T-helper 2 cell treated with Interferon-gamma antibody and Interleukin-4, amounts not matched to agents 5 μg/mL and 100 μg/mL, for 36 hours (primary cell): Measurements from ENCODE around the gene IRX1.

Experiments used
- DNase-seq: peaks from one replicate; pipeline ENCODE4 v3.0.0; 2021; ENCODE audit warnings: low spot score
- H3K27ac Mint-ChIP-seq: one replicate; pipeline ENCODE4 v1.8.0; 2021; ENCODE audit warnings: mild to moderate bottlenecking, mixed read lengths
- H3K27me3 Mint-ChIP-seq: one replicate; pipeline ENCODE4 v1.8.0; 2021; ENCODE audit warnings: low read depth, mixed read lengths
- H3K36me3 Mint-ChIP-seq: one replicate; pipeline ENCODE4 v1.8.0; 2021; ENCODE audit warnings: low read depth, mixed read lengths
- H3K4me1 Mint-ChIP-seq: one replicate; pipeline ENCODE4 v1.8.0; 2021; ENCODE audit warnings: low read depth, mixed read lengths
- H3K4me3 Mint-ChIP-seq: one replicate; pipeline ENCODE4 v1.8.0; 2022; ENCODE audit warnings: mild to moderate bottlenecking, moderate library complexity, mixed read lengths
- H3K9me3 Mint-ChIP-seq: one replicate; pipeline ENCODE4 v1.8.0; 2021; ENCODE audit warnings: mixed read lengths

IRX1 gene

GRCh38 chr5:3597167-3598007 is 1.8 kb downstream of the IRX1 start:
- Mint-ChIP-seq H3K4me3 (no peak overlapping the region), H3K9me3 (no peaks in the 10 kb centered on the region), H3K36me3 (no peaks in the 10 kb centered on the region), H3K27ac (no peak overlapping the region), H3K4me1 (no peaks in the 10 kb centered on the region), H3K27me3 (peaks cover 73% of the 10 kb centered on the region)
- DNase-seq = no peak

GRCh38 chr5:3598207-3598606 is 2.6 kb downstream of the IRX1 start:
- no peaks in the 10 kb centered on the region for H3K9me3 Mint-ChIP-seq
- no peak overlapping the region for H3K4me3 Mint-ChIP-seq

DNA sequence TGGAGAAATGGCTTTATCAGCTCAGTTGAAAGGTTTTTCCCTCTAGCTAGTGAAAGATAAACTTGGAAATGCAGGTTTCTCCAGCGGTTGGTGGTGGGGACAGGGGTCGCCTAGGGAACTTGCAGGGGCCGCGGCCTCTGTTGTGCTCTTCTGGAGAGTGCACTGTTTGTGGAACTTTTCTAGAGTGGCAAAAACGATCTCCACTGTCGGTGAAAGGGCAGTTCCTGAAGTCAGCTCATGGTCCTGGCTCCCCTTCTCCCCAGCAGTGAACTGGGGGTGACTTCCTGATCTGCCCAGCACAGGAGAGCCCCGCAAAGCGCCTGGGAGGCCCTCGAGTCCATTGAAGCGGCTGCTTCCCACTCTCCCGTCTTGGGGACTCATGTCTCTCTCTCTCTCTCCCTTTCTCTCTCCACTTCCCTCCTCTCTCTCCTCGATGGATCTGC is 3.2 kb downstream of the IRX1 start:
- Mint-ChIP-seq H3K4me1 (no peaks in the 10 kb centered on the region), H3K27me3 (peaks cover 73% of the 10 kb centered on the region), H3K36me3 (no peaks in the 10 kb centered on the region), H3K9me3 (no peaks in the 10 kb centered on the region), H3K4me3 (peak overlapping the region; percentile 6), H3K27ac (no peak overlapping the region)
- DNase-seq = no peak

More at GRCh38 chr5:3598207-3598606, 2.6 kb downstream of the IRX1 start:
- no peaks in the 10 kb centered on the region for H3K36me3 Mint-ChIP-seq
- no peak overlapping the region for H3K27ac Mint-ChIP-seq
- H3K27me3 Mint-ChIP-seq = peaks cover 71% of the 10 kb centered on the region
- no peaks in the 10 kb centered on the region for H3K4me1 Mint-ChIP-seq
- no peak for DNase-seq

DNA sequence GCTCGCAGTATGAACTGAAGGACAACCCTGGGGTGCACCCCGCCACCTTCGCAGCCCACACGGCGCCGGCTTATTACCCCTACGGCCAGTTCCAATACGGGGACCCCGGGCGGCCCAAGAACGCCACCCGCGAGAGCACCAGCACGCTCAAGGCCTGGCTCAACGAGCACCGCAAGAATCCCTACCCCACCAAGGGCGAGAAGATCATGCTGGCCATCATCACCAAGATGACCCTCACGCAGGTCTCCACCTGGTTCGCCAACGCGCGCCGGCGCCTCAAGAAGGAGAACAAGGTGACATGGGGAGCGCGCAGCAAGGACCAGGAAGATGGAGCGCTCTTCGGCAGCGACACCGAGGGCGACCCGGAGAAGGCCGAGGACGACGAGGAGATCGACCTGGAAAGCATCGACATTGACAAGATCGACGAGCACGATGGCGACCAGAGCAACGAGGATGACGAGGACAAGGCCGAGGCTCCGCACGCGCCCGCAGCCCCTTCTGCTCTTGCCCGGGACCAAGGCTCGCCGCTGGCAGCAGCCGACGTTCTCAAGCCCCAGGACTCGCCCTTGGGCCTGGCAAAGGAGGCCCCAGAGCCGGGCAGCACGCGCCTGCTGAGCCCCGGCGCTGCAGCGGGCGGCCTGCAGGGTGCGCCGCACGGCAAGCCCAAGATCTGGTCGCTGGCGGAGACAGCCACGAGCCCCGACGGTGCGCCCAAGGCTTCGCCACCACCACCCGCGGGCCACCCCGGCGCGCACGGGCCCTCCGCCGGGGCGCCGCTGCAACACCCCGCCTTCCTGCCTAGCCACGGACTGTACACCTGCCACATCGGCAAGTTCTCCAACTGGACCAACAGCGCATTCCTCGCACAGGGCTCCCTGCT is 3.8 kb downstream of the IRX1 start:
- DNase-seq = no peak
- Mint-ChIP-seq H3K36me3 (no peaks in the 10 kb centered on the region), H3K4me3 (peak overlapping the region; percentile 6), H3K27ac (no peak overlapping the region), H3K27me3 (peaks cover 71% of the 10 kb centered on the region), H3K4me1 (no peaks in the 10 kb centered on the region), H3K9me3 (no peaks in the 10 kb centered on the region)

DNA sequence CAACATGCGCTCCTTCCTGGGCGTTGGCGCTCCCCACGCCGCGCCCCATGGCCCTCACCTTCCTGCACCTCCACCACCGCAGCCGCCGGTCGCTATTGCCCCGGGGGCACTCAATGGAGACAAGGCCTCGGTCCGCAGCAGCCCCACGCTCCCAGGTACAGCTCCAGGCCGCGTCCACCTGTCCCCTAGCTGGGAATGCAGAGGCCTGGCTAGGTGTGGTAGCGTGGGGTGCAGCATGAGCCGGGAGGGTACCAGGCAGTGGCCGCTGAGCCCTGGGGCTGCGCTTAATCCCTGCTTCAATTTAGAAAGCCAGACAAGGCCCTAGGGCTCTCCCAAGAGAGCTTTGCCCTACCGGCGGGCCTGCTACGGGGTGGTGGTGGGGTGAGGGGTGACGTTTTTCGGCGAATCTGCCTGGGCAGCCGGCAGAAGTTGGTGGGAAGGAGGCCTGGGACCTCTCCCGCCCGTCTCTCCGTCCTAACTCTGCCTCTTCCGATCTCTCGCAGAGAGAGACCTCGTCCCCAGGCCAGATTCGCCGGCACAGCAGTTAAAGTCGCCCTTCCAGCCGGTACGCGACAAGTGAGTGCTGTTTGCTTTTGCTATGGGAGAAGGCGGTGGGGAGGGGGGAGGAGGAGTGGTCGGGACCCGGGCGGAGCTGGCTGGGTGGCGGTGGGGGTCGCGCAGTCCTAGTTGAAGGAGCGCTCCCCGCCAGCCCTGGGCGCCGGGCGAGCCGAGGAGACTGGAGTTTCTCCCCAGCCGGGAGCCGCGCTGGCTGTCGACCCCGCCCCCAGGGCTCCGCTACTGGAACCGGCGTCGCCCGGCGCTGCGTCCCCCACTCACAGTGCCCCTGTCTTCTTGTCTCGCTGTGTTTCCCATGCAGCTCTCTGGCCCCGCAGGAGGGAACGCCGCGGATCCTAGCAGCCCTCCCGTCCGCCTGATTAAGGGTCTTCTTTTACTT is 4.8 kb downstream of the IRX1 start:
- H3K9me3 Mint-ChIP-seq = no peaks in the 10 kb centered on the region
- H3K4me1 Mint-ChIP-seq = no peaks in the 10 kb centered on the region
- no peak for DNase-seq
- H3K36me3 Mint-ChIP-seq = no peaks in the 10 kb centered on the region
- no peak overlapping the region for H3K27ac Mint-ChIP-seq
- no peak overlapping the region for H3K4me3 Mint-ChIP-seq
- H3K27me3 Mint-ChIP-seq = peaks cover 76% of the 10 kb centered on the region

- no peaks in the 10 kb centered on the region for H3K9me3 Mint-ChIP-seq
Measured at GRCh38 chr5:3601061-3601710, 5.6 kb downstream of the IRX1 start.

GRCh38 chr5:3601911-3602782 is 6.5 kb downstream of the IRX1 start:
- Mint-ChIP-seq H3K27ac (no peak overlapping the region), H3K4me3 (no peak overlapping the region), H3K36me3 (no peaks in the 10 kb centered on the region), H3K27me3 (peaks cover 77% of the 10 kb centered on the region), H3K4me1 (no peaks in the 10 kb centered on the region), H3K9me3 (no peaks in the 10 kb centered on the region)
- DNase-seq = no peak

More at GRCh38 chr5:3601061-3601710, 5.6 kb downstream of the IRX1 start:
- Mint-ChIP-seq H3K4me3 (no peak overlapping the region), H3K4me1 (no peaks in the 10 kb centered on the region), H3K36me3 (no peaks in the 10 kb centered on the region), H3K27me3 (peaks cover 78% of the 10 kb centered on the region), H3K27ac (peak overlapping the region; percentile 18)
- DNase-seq = no peak

DNA sequence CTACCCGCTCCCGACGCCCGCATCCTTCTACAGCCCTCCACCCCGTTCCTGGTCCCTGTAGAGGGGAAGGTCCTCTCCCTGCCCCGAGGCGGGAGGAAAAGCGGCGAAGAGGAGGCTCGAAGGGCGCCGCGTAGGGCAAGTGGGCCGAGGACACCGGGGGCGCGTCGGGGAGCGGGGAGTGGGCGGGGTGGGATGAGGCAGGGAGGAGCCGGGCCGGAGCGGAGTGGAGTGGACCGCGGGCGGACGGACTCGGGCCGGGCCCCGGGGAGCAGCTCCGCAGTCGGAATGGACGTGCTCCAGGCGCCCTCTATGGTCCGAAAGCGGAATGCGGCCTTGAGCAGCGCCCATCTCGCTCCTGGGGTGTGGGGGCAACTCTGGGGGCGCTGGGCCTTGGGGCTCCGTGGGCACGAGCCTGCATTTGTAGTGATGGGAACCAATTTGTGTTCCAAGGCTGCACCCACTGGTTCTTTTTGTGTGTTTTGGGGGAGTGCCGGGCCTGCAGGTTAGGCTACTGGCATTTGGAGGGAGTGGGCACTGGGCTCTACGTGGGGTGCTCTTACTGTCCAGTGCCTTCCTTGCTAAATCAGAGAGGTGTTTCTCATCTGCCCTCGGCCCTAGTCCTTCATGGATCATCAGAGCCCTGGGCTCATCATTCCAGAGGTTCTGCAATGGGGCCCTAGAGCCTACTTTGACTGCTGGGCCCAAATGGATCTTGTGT is 7.3 kb downstream of the IRX1 start:
- Mint-ChIP-seq H3K9me3 (no peaks in the 10 kb centered on the region), H3K27me3 (peaks cover 73% of the 10 kb centered on the region), H3K27ac (no peak overlapping the region), H3K4me1 (no peaks in the 10 kb centered on the region), H3K36me3 (no peaks in the 10 kb centered on the region), H3K4me3 (no peak overlapping the region)
- DNase-seq = no peak

- no peaks in the 10 kb centered on the region for H3K4me1 Mint-ChIP-seq
- DNase-seq = no peak
- no peaks in the 10 kb centered on the region for H3K9me3 Mint-ChIP-seq
- H3K4me3 Mint-ChIP-seq = no peak overlapping the region
- no peaks in the 10 kb centered on the region for H3K36me3 Mint-ChIP-seq
- peaks cover 61% of the 10 kb centered on the region for H3K27me3 Mint-ChIP-seq
- H3K27ac Mint-ChIP-seq = no peak overlapping the region
Measured at GRCh38 chr5:3604501-3604900, 8.9 kb downstream of the IRX1 start.

DNA sequence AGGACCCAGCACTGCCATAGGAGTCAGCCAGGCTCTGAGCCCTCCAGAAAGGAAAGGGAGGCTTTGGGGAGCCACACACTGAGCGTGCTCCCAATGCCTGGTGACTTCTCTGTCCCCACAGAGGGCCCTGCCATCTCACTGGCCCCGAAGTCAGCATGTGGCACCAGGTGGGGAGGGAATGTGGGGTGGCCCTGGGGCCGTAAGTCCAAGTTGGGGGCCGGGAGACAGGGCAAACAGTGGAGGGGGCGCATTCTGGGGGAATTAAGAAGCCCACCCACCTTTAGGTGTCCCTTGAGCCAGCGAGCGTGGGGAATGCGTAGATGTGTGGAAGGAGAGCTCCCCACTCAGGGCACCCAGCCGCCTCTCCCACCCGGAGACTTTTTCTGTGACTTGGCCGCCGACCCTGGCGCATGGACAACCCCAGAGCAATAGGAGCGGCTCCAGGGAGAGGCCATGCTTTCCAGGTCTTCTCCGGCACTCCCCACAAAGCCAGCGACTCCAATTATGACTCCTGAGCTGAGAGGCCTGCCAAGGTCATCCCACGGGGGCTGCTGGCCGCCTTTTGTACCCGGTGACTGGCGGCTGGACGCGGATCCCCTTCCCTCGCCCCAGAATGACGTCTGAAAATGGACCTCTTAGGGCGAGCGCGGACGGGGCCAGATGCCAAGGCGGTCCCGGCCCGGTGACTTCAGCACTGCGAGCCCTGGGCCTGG is 9.8 kb downstream of the IRX1 start:
- Mint-ChIP-seq H3K4me1 (no peaks in the 10 kb centered on the region), H3K36me3 (no peaks in the 10 kb centered on the region), H3K9me3 (no peaks in the 10 kb centered on the region), H3K4me3 (no peak overlapping the region), H3K27me3 (peaks cover 55% of the 10 kb centered on the region), H3K27ac (no peak overlapping the region)
- no peak for DNase-seq

GRCh38 chr5:3606121-3606831 is 10.6 kb downstream of the IRX1 start:
- Mint-ChIP-seq H3K36me3 (no peaks in the 10 kb centered on the region), H3K4me1 (no peaks in the 10 kb centered on the region), H3K27ac (no peak overlapping the region), H3K4me3 (no peak overlapping the region), H3K9me3 (no peaks in the 10 kb centered on the region), H3K27me3 (peaks cover 48% of the 10 kb centered on the region)
- DNase-seq = no peak
